Testis (tissue), 2 donors: Measurements from ENCODE around the gene PCSK6.

ENCODE experiments used
- CTCF ChIP-seq, 3 experiments: fragments of 450-650 bp in 2 of 3; fragments of 200-600 bp in 1 of 3; sonication (generic) in 1 of 3; IDR thresholded peaks; one replicate each; pipeline ENCODE4 v1.5.1; 2016 to 2019; ENCODE audit warnings: antibody characterized with exemption in 3 of 3, mild to moderate bottlenecking in 2 of 3, moderate library complexity in 1 of 3
- POLR2A ChIP-seq: fragments of 450-650 bp; IDR thresholded peaks from one replicate; pipeline ENCODE4 v1.6.1; 2017; ENCODE audit warnings: antibody characterized with exemption, mild to moderate bottlenecking, moderate library complexity

GRCh38 chr15:101368861-101369642 lies 120.5 kb downstream of the PCSK6 start:
- no peak for TF ChIP-seq CTCF (IDR thresholded peaks at IDR 0.05)
- no peak for TF ChIP-seq POLR2A
